ENCODE measurements around the gene ATP2A2. TPM values are rescaled to one million over a fixed set of nuclear protein-coding genes. Genes with fewer than 3 reads are reported as not detected.

ATP2A2 gene
- total and polyA plus RNA-seq, 2 of the 8 experiments (the other 6 are each of a cell fraction or from before 2014, with no cell fraction given): 86.1 to 271 TPM

- Histone ChIP-seq H3K79me2 (ENCODE audit: control insufficient read depth in 1 of 2, insufficient read depth in 2 of 2, low read length in 2 of 2) (no peaks in the 10 kb centered on the region), H4K20me1 (replicated peaks in 1 of 2; ENCODE audit: control insufficient read depth in 1 of 2, insufficient read depth in 2 of 2, low read length in 2 of 2) (peaks cover 9% of the 10 kb centered on the region in 2 experiments), H3K23me2 (ENCODE audit: low read depth, low read length) (no peaks in the 10 kb centered on the region), H3K4me3 (ENCODE audit: extremely low read depth in 1 of 4, insufficient read depth in 2 of 4, low read depth in 3 of 4, low read length in 4 of 4) (no peak overlapping the region), H3K4me2 (ENCODE audit: insufficient read depth in 1 of 2, low read depth in 2 of 2, low read length in 2 of 2) (no peak overlapping the region), H2BK5ac (ENCODE audit: low read depth, low read length) (no peak overlapping the region), H2BK15ac (ENCODE audit: low read length) (no peak overlapping the region), H4K5ac (ENCODE audit: insufficient read length, low read depth, low read length) (no peak overlapping the region), H3K79me1 (ENCODE audit: low read depth, low read length) (peaks cover 4% of the 10 kb centered on the region; the same call in 1 of the 2 replicates), H2BK120ac (replicated peaks; ENCODE audit: low read depth, low read length) (no peak overlapping the region), H4K8ac (ENCODE audit: extremely low read depth, insufficient read depth, low read length) (no peak overlapping the region), H2BK20ac (ENCODE audit: low read length) (no peak overlapping the region), H3K18ac (ENCODE audit: extremely low read depth, low read length) (no peak overlapping the region), H3K9me3 (ENCODE audit: insufficient read depth in 2 of 2, low read depth in 1 of 2, low read length in 1 of 2) (no peaks in the 10 kb centered on the region), H3K23ac (ENCODE audit: insufficient read length) (no peak overlapping the region), H3K14ac (ENCODE audit: insufficient read length) (no peak overlapping the region), H3K36me3 (ENCODE audit: control insufficient read depth in 2 of 4, insufficient read depth in 4 of 4, low read length in 3 of 4) (peaks cover 64 to 93% (median 79%) of the 10 kb centered on the region in 4 experiments), H3K4ac (replicated peaks; ENCODE audit: insufficient read length, low read depth, low read length) (no peak overlapping the region), H2AK5ac (ENCODE audit: low read depth, low read length) (no peak overlapping the region), H3K9ac (replicated peaks in 1 of 4; ENCODE audit: extremely low read depth in 1 of 4, low read depth in 3 of 4, low read length in 3 of 4) (no peak overlapping the region), H2BK12ac (ENCODE audit: low read depth, low read length) (no peak overlapping the region), H3K4me1 (replicated peaks in 1 of 4; ENCODE audit: control insufficient read depth in 3 of 4, insufficient read depth in 4 of 4, low read length in 3 of 4) (no peaks in the 10 kb centered on the region; a peak in 2 of 7 replicates), H3K27me3 (replicated peaks in 1 of 4; ENCODE audit: control insufficient read depth in 3 of 4, extremely low read depth in 1 of 4, insufficient read depth in 3 of 4, low read length in 3 of 4) (no peaks in the 10 kb centered on the region), H4K91ac (replicated peaks; ENCODE audit: insufficient read length, low read length) (no peak overlapping the region), H2AFZ (ENCODE audit: low read length) (no peak overlapping the region), H3K27ac (ENCODE audit: low read depth, low read length) (no peak overlapping the region), H3K56ac (replicated peaks; ENCODE audit: insufficient read length, low read depth, low read length) (no peak overlapping the region)
- 93% methylated on average over 11 of the region's 11 CpGs; no CpG with 5 or more reads in 1 of the 2 experiments for WGBS, 2 experiments (ENCODE audit: extremely low coverage in 1 of 2, insufficient coverage in 1 of 2, insufficient read length in 1 of 2, insufficient replicate concordance in 2 of 2, low coverage in 1 of 2, low lambda C conversion rate in 2 of 2, missing lambda C conversion rate in 1 of 2)
- FAIRE-seq (no peak), DNase-seq (ENCODE audit: low read depth in 1 of 2, low spot score in 2 of 2) (no peak)
- CTCF ChIA-PET (ENCODE audit: partially characterized antibody): no interaction called here
- POLR2A ChIA-PET (ENCODE audit: partially characterized antibody): no interaction called here
- TF ChIP-seq TAF7 (optimal IDR thresholded peaks at IDR 0.05; ENCODE audit: borderline replicate concordance, low read depth, low read length) (no peak), SP2 (IDR thresholded peaks at IDR 0.05; ENCODE audit: low read length) (no peak), HDAC6 (IDR thresholded peaks at IDR 0.05; ENCODE audit: low read depth, low read length) (no peak), JUND (IDR thresholded peaks at IDR 0.05; ENCODE audit: low read length) (no peak), CEBPB (IDR thresholded peaks at IDR 0.05; ENCODE audit: low read depth, low read length) (no peak), EGR1 (IDR thresholded peaks at IDR 0.05; ENCODE audit: borderline replicate concordance, low read depth, low read length) (no peak), E2F6 (IDR thresholded peaks at IDR 0.05) (no peak), SAP30 (IDR thresholded peaks at IDR 0.05; ENCODE audit: insufficient read depth, insufficient replicate concordance, low read length) (no peak), ZNF274 (IDR thresholded peaks at IDR 0.05; ENCODE audit: borderline replicate concordance, extremely low read depth, low read length) (no peak), MAFK (IDR thresholded peaks at IDR 0.05; ENCODE audit: low read depth, low read length) (no peak), SP4 (IDR thresholded peaks at IDR 0.05; ENCODE audit: low read length) (no peak), CTCF (IDR thresholded peaks at IDR 0.05; ENCODE audit: control extremely low read depth in 1 of 3, insufficient read depth in 1 of 3, low read depth in 1 of 3, low read length in 3 of 3) (no peak)
Observed at GRCh38 chr12:110344657-110345056, 63.6 kb downstream of the ATP2A2 start.
